HCT116 (cell line): ENCODE results near the gene ABTB2. TPM values are rescaled to one million over a fixed set of nuclear protein-coding genes. Genes with fewer than 3 reads are reported as not detected.

Experiments
- ATAC-seq: fragments of 200-7000 bp; cut with Tn5 transposase; 2 replicates; pipeline ENCODE4 v1.9.1; 2020; ENCODE audit warnings: mild to moderate bottlenecking, moderate library complexity
- BruUV-seq: library from RNA; stranded (reverse); fragments of 400-500 nt; replicated peaks from 2 replicates; lab custom pipeline; 2021; lab: Mats Ljungman, UMichigan
- CTCF ChIA-PET: fragments of 300-600 bp; sonication (Branson Sonifier 250); formaldehyde crosslinking; loops from one replicate; lab custom pipeline; 2021; ENCODE audit warnings: antibody characterized with exemption; lab: Charles Lee
- POLR2A ChIA-PET: fragments of 300-600, 350-600 bp; sonication (Branson Sonifier 250); formaldehyde crosslinking; loops from one replicate; lab custom pipeline; 2021; ENCODE audit warnings: antibody characterized with exemption; lab: Charles Lee
- RAD21 ChIA-PET, 2 experiments: fragments of 300-600 bp; sonication (Branson Sonifier 250); formaldehyde crosslinking; loops; one replicate each; lab custom pipeline; 2023; ENCODE audit warnings: low total read pairs in 2 of 2; ENCODE audit not compliant: uncharacterized antibody in 2 of 2, unreplicated experiment in 2 of 2, low non-redundant PET in 1 of 2; lab: Charles Lee
- DNase-seq: peaks from one replicate; pipeline ENCODE4 v3.0.0-alpha.2; 2010; ENCODE audit warnings: low read depth, low spot score
- H2AFZ ChIP-seq: fragments of 200-600 bp; shearing (Covaris generic), sonication (generic); 2 replicates; pipeline ENCODE4 v1.6.1; 2017; ENCODE audit warnings: low read depth, mixed run types, mixed read lengths, antibody characterized with exemption, low read length; ENCODE audit not compliant: poor library complexity, severe bottlenecking
- H3K27ac ChIP-seq: 2 replicates; pipeline ENCODE4 v1.5.1; 2012; ENCODE audit warnings: low read depth, low read length
- H3K27me3 ChIP-seq: fragments of 200-600 bp; sonication (generic); 2 replicates; pipeline ENCODE4 v1.6.1; 2016; ENCODE audit warnings: mixed run types, low read length, mixed read lengths; ENCODE audit not compliant: insufficient read depth
- H3K36me3 ChIP-seq, 2 experiments: fragments of 200-500 bp in 1 of 2; fragments of 200-600 bp in 1 of 2; sonication (Bioruptor generic) in 1 of 2; sonication (generic) in 1 of 2; 2 replicates each; pipeline versions ENCODE4 v1.5.1 to v1.6.1; 2014 to 2016; ENCODE audit warnings: low read length in 2 of 2, inconsistent platforms in 1 of 2, mixed read lengths in 1 of 2, mixed run types in 1 of 2; ENCODE audit not compliant: insufficient read depth in 2 of 2, control insufficient read depth in 1 of 2
- H3K4me1 ChIP-seq, 2 experiments: fragments of 200-600 bp in 1 of 2; sonication (generic) in 1 of 2; 2 replicates each; pipeline versions ENCODE4 v1.5.1 to v1.6.1; 2012 to 2017; ENCODE audit warnings: low read length in 2 of 2, inconsistent platforms in 1 of 2, mild to moderate bottlenecking in 1 of 2, mixed read lengths in 1 of 2, mixed run types in 1 of 2, moderate library complexity in 1 of 2; ENCODE audit not compliant: insufficient read depth in 2 of 2, control insufficient read depth in 1 of 2
- H3K4me2 ChIP-seq: fragments of 200-600 bp; sonication (generic); 2 replicates; pipeline ENCODE4 v1.6.1; 2017; ENCODE audit warnings: mixed run types, low read length, mixed read lengths
- H3K4me3 ChIP-seq, 2 experiments: fragments of 200-600 bp in 1 of 2; sonication (generic) in 1 of 2; replicated peaks in 1 of 2; 2 replicates each; pipeline ENCODE4 v1.5.1; 2011 to 2016; ENCODE audit warnings: low read length in 2 of 2, control low read depth in 1 of 2, low read depth in 1 of 2, mild to moderate bottlenecking in 1 of 2, mixed read lengths in 1 of 2, mixed run types in 1 of 2
- H3K79me2 ChIP-seq: fragments of 200-600 bp; sonication (generic); 2 replicates; pipeline ENCODE4 v1.6.1; 2017; ENCODE audit warnings: mild to moderate bottlenecking, mixed run types, low read length, moderate library complexity, mixed read lengths; ENCODE audit not compliant: insufficient read depth
- H3K9ac ChIP-seq: fragments of 200-600 bp; sonication (generic); 2 replicates; pipeline ENCODE4 v1.6.1; 2016; ENCODE audit warnings: low read length, mixed read lengths
- H3K9me2 ChIP-seq: fragments of 200-600 bp; sonication (generic), shearing (Covaris generic); 2 replicates; pipeline ENCODE4 v1.6.1; 2017; ENCODE audit warnings: mixed run types, mild to moderate bottlenecking, moderate library complexity; ENCODE audit not compliant: insufficient read depth
- H3K9me3 ChIP-seq, 2 experiments: fragments of 200-500 bp in 1 of 2; fragments of 200-600 bp in 1 of 2; sonication (Bioruptor generic) in 1 of 2; sonication (generic) in 1 of 2; 2 replicates each; pipeline ENCODE4 v1.6.1; 2014 to 2017; ENCODE audit warnings: low read length in 2 of 2, mixed read lengths in 2 of 2, inconsistent platforms in 1 of 2, low read depth in 1 of 2, mild to moderate bottlenecking in 1 of 2, mixed run types in 1 of 2, moderate library complexity in 1 of 2; ENCODE audit not compliant: control insufficient read depth in 1 of 2, insufficient read depth in 1 of 2
- H4K20me1 ChIP-seq: fragments of 200-600 bp; sonication (generic), shearing (Covaris generic); 2 replicates; pipeline ENCODE4 v1.6.1; 2017; ENCODE audit warnings: mixed run types, mild to moderate bottlenecking, moderate library complexity; ENCODE audit not compliant: insufficient read depth
- CBX3 ChIP-seq: IDR thresholded peaks from 2 replicates; pipeline ENCODE4 v1.6.1; 2012; ENCODE audit warnings: low read depth
- CEBPB ChIP-seq: IDR thresholded peaks from 2 replicates; pipeline ENCODE4 v1.6.1; 2012; ENCODE audit warnings: low read depth
- CTCF ChIP-seq, 3 experiments: fragments of 200-600 bp in 1 of 3; sonication (generic) in 1 of 3; IDR thresholded peaks in 2 of 3; conservative IDR thresholded peaks in 1 of 3; 2 replicates each; pipeline ENCODE4 v1.5.1; 2012 to 2017; ENCODE audit warnings: low read depth in 2 of 3, low read length in 2 of 3, antibody characterized with exemption in 1 of 3, borderline replicate concordance in 1 of 3, control low read depth in 1 of 3, mild to moderate bottlenecking in 1 of 3, mixed read lengths in 1 of 3, mixed run types in 1 of 3, moderate library complexity in 1 of 3; ENCODE audit not compliant: insufficient read depth in 1 of 3
- EGR1 ChIP-seq: IDR thresholded peaks from 2 replicates; pipeline ENCODE4 v1.6.1; 2012; ENCODE audit warnings: low read depth
- ELF1 ChIP-seq: IDR thresholded peaks from 2 replicates; pipeline ENCODE4 v1.6.1; 2012; ENCODE audit warnings: low read depth, borderline replicate concordance
- EZH2phosphoT487 ChIP-seq: fragments of 200-600 bp; IDR thresholded peaks from 2 replicates; pipeline ENCODE4 v1.6.1; 2018; ENCODE audit warnings: antibody characterized with exemption, borderline replicate concordance
- FOSL1 ChIP-seq: IDR thresholded peaks from 2 replicates; pipeline ENCODE4 v1.6.1; 2012; ENCODE audit warnings: low read depth
- JUND ChIP-seq: IDR thresholded peaks from 2 replicates; pipeline ENCODE4 v1.6.1; 2012
- MAX ChIP-seq: IDR thresholded peaks from 2 replicates; pipeline ENCODE4 v1.6.1; 2012
- POLR2AphosphoS5 ChIP-seq: IDR thresholded peaks from 2 replicates; pipeline ENCODE4 v1.6.1; 2011; ENCODE audit warnings: mild to moderate bottlenecking, low read depth, low read length, moderate library complexity
- RAD21 ChIP-seq: IDR thresholded peaks from 2 replicates; pipeline ENCODE4 v1.6.1; 2012; ENCODE audit warnings: low read depth, mild to moderate bottlenecking
- SIN3A ChIP-seq: IDR thresholded peaks from 2 replicates; pipeline ENCODE4 v1.6.1; 2012; ENCODE audit warnings: low read depth
- SP1 ChIP-seq: IDR thresholded peaks from 2 replicates; pipeline ENCODE4 v1.6.1; 2012; ENCODE audit warnings: low read depth
- TCF7L2 ChIP-seq: IDR thresholded peaks from 2 replicates; pipeline ENCODE4 v1.7.0; 2011; ENCODE audit warnings: borderline replicate concordance, inconsistent platforms; ENCODE audit not compliant: insufficient read depth, insufficient read length; ENCODE audit errors: extremely low read depth
- YY1 ChIP-seq: IDR thresholded peaks from 2 replicates; pipeline ENCODE4 v1.6.1; 2011; ENCODE audit warnings: low read length, low read depth, moderate library complexity, mild to moderate bottlenecking; ENCODE audit not compliant: insufficient replicate concordance; ENCODE audit errors: extremely low read depth
- ZNF274 ChIP-seq: fragments of 200-500 bp; sonication (Bioruptor generic); IDR thresholded peaks from 2 replicates; pipeline ENCODE4 v1.6.1; 2014; ENCODE audit warnings: mild to moderate bottlenecking, low read depth, low read length, inconsistent platforms
- intact Hi-C: fragments of 100-400 bp; cut with micrococcal nuclease; formaldehyde crosslinking; loops from 2 replicates; pipeline ENCODE4 v1.10.0; 2022
- total RNA-seq: library from RNA; stranded (reverse); gene quantifications from one replicate; pipeline ENCODE4 v1.2.1, GENCODE V29; 2021; ENCODE audit not compliant: unreplicated experiment
- TF ChIP-seq, protein P1 (sequence below): IDR thresholded peaks from 2 replicates; pipeline ENCODE4 v1.6.1; 2012
- TF ChIP-seq, protein P2 (sequence below): IDR thresholded peaks from 2 replicates; pipeline ENCODE4 v1.6.1; 2011; ENCODE audit warnings: mild to moderate bottlenecking, low read length, moderate library complexity; ENCODE audit not compliant: insufficient replicate concordance; ENCODE audit errors: extremely low read depth

ABTB2 gene
- total RNA-seq, 1 experiment from 2014 or later, result 6.8 TPM

GRCh38 chr11:34318111-34319037, 39.4 kb downstream of the ABTB2 start:
- no peak overlapping the region for H3K4me3 ChIP-seq
- H3K27me3 ChIP-seq, result no peaks in the 10 kb centered on the region
- no peak overlapping the region for H3K27ac ChIP-seq
- ChIA-PET RAD21 (no interaction called here), CTCF (interaction anchor here (1.0 kb wide), 1 partner anchor 144 kb away, joined by 3 read pairs; no protein-coding TSS in a partner anchor), POLR2A (interaction anchor here (1.4 kb wide), 1 partner anchor 10 kb away, joined by 3 read pairs; no protein-coding TSS in a partner anchor)
- no peaks in the 10 kb centered on the region for H4K20me1 ChIP-seq
- no peak overlapping the region for H3K9ac ChIP-seq
- peaks cover 9 to 19% of the 10 kb centered on the region in 2 experiments for H3K4me1 ChIP-seq
- TF ChIP-seq JUND (no peak), EGR1 (no peak), RAD21 (no peak), ELF1 (no peak), TCF7L2 (no peak), SIN3A (no peak), MAX (no peak), CEBPB (no peak), CTCF (IDR thresholded peaks at IDR 0.05 in 2 of 3, conservative IDR thresholded peaks at IDR 0.05 in 1 of 3; ENCODE audit: borderline replicate concordance in 1 of 3, insufficient read depth in 1 of 3, low read depth in 2 of 3, low read length in 2 of 3) (no peak), YY1 (no peak), EZH2phosphoT487 (no peak), POLR2AphosphoS5 (no peak), ZNF274 (no peak), SP1 (no peak), FOSL1 (no peak), CBX3 (no peak)
- TF ChIP-seq, protein P1, sequence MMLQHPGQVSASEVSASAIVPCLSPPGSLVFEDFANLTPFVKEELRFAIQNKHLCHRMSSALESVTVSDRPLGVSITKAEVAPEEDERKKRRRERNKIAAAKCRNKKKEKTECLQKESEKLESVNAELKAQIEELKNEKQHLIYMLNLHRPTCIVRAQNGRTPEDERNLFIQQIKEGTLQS, result no peak
- TF ChIP-seq, protein P2, sequence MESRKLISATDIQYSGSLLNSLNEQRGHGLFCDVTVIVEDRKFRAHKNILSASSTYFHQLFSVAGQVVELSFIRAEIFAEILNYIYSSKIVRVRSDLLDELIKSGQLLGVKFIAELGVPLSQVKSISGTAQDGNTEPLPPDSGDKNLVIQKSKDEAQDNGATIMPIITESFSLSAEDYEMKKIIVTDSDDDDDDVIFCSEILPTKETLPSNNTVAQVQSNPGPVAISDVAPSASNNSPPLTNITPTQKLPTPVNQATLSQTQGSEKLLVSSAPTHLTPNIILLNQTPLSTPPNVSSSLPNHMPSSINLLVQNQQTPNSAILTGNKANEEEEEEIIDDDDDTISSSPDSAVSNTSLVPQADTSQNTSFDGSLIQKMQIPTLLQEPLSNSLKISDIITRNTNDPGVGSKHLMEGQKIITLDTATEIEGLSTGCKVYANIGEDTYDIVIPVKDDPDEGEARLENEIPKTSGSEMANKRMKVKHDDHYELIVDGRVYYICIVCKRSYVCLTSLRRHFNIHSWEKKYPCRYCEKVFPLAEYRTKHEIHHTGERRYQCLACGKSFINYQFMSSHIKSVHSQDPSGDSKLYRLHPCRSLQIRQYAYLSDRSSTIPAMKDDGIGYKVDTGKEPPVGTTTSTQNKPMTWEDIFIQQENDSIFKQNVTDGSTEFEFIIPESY, result no peak
- DNase-seq (no peak), ATAC-seq (peak; percentile 47)
- H3K9me2 ChIP-seq, result no peaks in the 10 kb centered on the region
- H3K4me2 ChIP-seq, result peak overlapping the region; percentile 39
- H2AFZ ChIP-seq, result no peak overlapping the region
- BruUV-seq, result no TSS peak
- intact Hi-C loops, result no loop called here
- H3K79me2 ChIP-seq, result no peaks in the 10 kb centered on the region
- no peaks in the 10 kb centered on the region for H3K9me3 ChIP-seq
- H3K36me3 ChIP-seq, result no peaks in the 10 kb centered on the region
